Bronchial epithelial cell (primary cell): Measurements from ENCODE around the gene CDH13. TPM values are rescaled to one million over a fixed set of nuclear protein-coding genes. Genes with fewer than 3 reads are reported as not detected.
A peak's percentile ranks its signal among the peaks of the same experiment; 100 is the strongest.

Source experiments
- DNase-seq: peaks from one replicate; pipeline ENCODE4 v3.0.0-alpha.2; 2010; ENCODE audit warnings: low read depth
- FAIRE-seq: peaks from 2 replicates; lab custom pipeline; 2011; peaks lifted over from hg19 to GRCh38; lab: Jason Lieb, UNC
- H3K27me3 ChIP-seq: 2 replicates; pipeline ENCODE4 v1.5.1; 2011; ENCODE audit warnings: low read length; ENCODE audit not compliant: control insufficient read depth, insufficient read depth
- H3K36me3 ChIP-seq: 2 replicates; pipeline ENCODE4 v1.5.1; 2011; ENCODE audit warnings: low read length; ENCODE audit not compliant: control insufficient read depth, insufficient read depth
- H3K4me3 ChIP-seq: 2 replicates; pipeline ENCODE4 v1.5.1; 2011; ENCODE audit warnings: mild to moderate bottlenecking, low read depth, low read length, control low read depth
- total RNA-seq: library from RNA; depleted of rRNA; stranded (reverse); fragments of >200 nt; gene quantifications from 2 replicates; pipeline ENCODE4 v1.2.1, GENCODE V29; 2014
- TF ChIP-seq, protein P1 (sequence below): IDR thresholded peaks from 2 replicates; pipeline ENCODE4 v1.5.1; 2011; ENCODE audit warnings: mild to moderate bottlenecking, moderate library complexity, low read length, control low read depth, inconsistent platforms; ENCODE audit not compliant: insufficient read depth, severe bottlenecking

CDH13 gene
- total RNA-seq, 1 donor from 2014 or later = 31.3 TPM

DNA sequence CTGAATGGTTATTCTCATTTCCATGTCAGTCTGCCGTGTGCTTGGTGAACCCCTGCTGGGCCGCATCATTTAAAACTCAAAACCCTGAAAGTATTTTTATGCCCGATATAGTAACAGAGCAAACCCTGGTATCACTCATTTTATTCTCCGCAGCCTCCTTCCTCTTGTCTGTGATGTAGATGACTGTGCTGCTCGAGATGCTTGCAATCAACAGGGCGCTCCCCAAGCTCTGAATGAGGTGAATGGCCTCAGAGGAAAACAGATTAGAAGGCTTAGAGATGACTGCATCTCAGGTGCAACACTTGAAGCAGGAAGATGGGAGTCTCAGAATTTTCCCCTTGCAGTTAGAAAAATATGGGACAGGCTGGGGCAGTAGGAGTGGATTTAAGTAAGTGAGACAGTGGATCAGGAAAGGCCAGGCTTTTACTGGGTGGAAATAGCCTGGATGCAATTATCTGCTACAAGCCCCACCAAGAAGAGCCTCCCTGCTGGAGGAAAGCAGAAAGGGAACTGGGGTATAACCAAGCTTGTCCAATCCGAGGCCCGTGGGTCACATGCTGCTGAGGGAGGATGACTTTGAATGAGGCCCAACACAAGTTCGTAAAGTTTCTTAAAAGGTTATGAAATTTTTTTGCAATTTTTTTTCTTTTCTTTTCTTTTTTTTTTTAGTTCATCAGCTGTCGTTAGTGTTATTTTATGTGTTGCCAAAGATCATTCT lies 166.9 kb downstream of the CDH13 start:
- DNase-seq = no peak
- FAIRE-seq = no peak
- Histone ChIP-seq H3K36me3 (no peaks in the 10 kb centered on the region), H3K27me3 (no peaks in the 10 kb centered on the region), H3K4me3 (no peak overlapping the region)
- TF ChIP-seq, protein P1, sequence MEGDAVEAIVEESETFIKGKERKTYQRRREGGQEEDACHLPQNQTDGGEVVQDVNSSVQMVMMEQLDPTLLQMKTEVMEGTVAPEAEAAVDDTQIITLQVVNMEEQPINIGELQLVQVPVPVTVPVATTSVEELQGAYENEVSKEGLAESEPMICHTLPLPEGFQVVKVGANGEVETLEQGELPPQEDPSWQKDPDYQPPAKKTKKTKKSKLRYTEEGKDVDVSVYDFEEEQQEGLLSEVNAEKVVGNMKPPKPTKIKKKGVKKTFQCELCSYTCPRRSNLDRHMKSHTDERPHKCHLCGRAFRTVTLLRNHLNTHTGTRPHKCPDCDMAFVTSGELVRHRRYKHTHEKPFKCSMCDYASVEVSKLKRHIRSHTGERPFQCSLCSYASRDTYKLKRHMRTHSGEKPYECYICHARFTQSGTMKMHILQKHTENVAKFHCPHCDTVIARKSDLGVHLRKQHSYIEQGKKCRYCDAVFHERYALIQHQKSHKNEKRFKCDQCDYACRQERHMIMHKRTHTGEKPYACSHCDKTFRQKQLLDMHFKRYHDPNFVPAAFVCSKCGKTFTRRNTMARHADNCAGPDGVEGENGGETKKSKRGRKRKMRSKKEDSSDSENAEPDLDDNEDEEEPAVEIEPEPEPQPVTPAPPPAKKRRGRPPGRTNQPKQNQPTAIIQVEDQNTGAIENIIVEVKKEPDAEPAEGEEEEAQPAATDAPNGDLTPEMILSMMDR = no peak

DNA sequence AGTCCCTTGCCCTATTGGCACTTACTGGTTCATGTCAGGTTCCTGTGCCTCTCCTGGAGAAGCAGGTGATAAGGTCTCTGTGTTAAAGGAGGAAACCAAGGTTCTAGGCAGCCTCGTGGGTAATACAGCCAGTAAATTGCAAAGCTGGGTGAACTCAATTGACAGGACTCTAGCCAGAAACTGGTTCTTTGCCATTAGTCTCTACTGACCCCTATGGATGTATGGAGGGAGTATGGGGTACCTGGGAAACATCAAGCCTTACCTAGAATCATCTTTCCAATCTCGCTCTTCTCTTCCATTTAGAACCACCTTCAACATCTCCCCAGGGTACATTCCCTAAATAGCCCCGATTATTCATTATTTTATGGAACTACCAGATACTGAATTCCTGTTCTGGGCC lies 169.3 kb downstream of the CDH13 start:
- TF ChIP-seq, protein P1 = no peak
- Histone ChIP-seq H3K4me3 (no peak overlapping the region), H3K27me3 (no peaks in the 10 kb centered on the region), H3K36me3 (no peaks in the 10 kb centered on the region)
- FAIRE-seq (no peak), DNase-seq (no peak)

DNA sequence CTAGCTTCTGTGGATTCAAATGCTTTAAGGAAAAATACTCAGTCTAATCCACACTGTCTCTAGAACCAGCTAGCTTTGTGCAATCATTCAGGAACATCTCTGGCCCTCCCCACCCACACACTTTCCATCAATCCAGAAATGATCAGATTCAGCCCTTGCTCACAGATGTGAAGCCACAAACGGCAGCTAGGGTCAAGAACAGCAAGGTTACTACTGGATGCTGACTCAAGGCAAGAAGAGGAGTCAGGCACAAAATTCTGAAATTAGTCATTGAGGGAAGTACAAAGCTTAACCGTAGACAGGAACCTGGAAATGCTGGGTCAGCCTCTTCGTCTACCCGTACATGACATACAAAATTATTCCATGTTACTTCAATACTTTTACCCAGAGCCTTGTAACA lies 174.6 kb downstream of the CDH13 start:
- DNase-seq (peak; percentile 31), FAIRE-seq (no peak)
- Histone ChIP-seq H3K4me3 (no peak overlapping the region), H3K27me3 (no peaks in the 10 kb centered on the region), H3K36me3 (no peaks in the 10 kb centered on the region)
- TF ChIP-seq, protein P1 = no peak

DNA sequence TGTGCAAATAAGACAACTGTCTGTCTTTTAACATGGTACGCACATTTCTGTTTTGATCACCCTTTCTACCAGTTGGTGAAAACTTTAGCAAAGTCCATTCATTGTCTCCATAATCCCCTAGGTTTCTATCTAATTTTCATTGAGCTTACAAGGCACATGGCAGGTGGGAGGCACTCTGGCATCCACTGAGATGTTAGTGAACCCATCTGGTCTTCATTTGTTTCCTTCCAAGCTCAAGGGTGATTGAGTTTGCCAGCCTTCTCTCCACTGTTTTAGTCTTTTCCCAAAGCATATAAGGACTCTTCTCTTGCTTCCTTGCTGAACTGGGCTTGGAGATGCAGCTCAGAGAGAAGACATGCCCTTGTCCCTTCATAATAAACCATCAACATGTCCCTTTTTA lies 179.1 kb downstream of the CDH13 start:
- H3K36me3 ChIP-seq = no peaks in the 10 kb centered on the region
- DNase-seq = no peak
- no peak for FAIRE-seq
- no peak overlapping the region for H3K4me3 ChIP-seq
- TF ChIP-seq, protein P1 = no peak
- H3K27me3 ChIP-seq = no peaks in the 10 kb centered on the region

DNA sequence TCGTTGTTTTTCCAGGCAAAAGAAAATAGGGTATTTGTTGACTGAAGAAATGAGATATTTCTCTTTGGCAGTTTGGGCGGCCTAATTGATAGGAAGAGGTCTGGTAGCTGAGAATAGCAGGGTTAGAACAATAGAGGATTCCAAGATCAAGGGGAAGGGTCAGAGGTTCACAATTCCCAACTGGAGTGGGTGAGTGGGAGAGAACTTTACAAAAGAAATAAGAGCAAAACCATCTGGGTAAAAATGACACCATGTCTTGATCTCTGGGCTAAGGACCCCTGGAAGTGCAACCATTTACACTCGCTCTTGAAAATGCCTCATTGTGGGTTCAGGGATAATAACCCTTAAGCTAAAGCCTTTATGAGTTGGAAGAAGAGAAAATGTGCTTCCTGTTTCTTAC lies 180.5 kb downstream of the CDH13 start:
- Histone ChIP-seq H3K27me3 (no peaks in the 10 kb centered on the region), H3K36me3 (no peaks in the 10 kb centered on the region), H3K4me3 (no peak overlapping the region)
- TF ChIP-seq, protein P1 = no peak
- DNase-seq (no peak), FAIRE-seq (no peak)

DNA sequence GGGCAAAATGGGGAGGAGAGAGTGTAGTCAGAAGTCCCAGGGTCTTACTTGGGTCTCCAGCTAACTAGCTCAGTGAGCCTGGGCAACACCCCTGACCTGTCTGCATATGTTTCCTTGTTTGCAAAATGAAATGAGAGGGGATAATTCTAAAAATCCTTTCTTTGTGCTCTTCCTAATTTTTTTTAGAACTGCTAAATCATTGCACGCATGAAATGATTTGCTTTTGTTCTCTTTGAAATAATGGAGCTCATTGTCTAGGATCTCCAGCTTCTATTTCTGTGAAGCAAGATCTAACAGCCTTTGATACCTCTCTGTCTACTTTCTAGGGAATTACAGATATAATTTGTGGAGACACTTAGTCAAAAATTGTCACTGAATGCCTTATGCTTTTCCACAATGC lies 181.3 kb downstream of the CDH13 start:
- Histone ChIP-seq H3K36me3 (no peaks in the 10 kb centered on the region), H3K4me3 (no peak overlapping the region), H3K27me3 (no peaks in the 10 kb centered on the region)
- FAIRE-seq = no peak
- TF ChIP-seq, protein P1 = no peak
- no peak for DNase-seq
